ENCODE measurements around the gene SCYL2. TPM values are rescaled to one million over a fixed set of nuclear protein-coding genes. Genes with fewer than 3 reads are reported as not detected.
A peak's percentile ranks its signal among the peaks of the same experiment; 100 is the strongest.
"Not testable (repeated sequence)": the region's sequence is repeated elsewhere in the genome, so short reads cannot be mapped to it uniquely, and the experiment has no call there.

The SCYL2 gene
- total RNA-seq, 4 donors from 2014 or later, result 47.5 to 73.4 (median 52.6) TPM

GRCh38 chr12:100229036-100229635, 37.8 kb upstream of the SCYL2 start:
- no peak overlapping the region for H3K4me3 ChIP-seq
- no peak overlapping the region for H3K27ac ChIP-seq
- TF ChIP-seq CTCF (IDR thresholded peaks at IDR 0.05) (peak in 3 of 6 experiments; percentile 31 to 33 (median 32)), POLR2A (IDR thresholded peaks at IDR 0.05) (no peak)
- peaks cover 0 to 19% (median 0%) of the 10 kb centered on the region in 3 donors for H3K36me3 ChIP-seq
- DNase-seq, result no peak
- H3K9me3 ChIP-seq, result no peaks in the 10 kb centered on the region
- no peaks in the 10 kb centered on the region for H3K4me1 ChIP-seq
- no peaks in the 10 kb centered on the region for H3K27me3 ChIP-seq

GRCh38 chr12:100229876-100230275, 37.1 kb upstream of the SCYL2 start:
- H3K4me1 ChIP-seq, result no peaks in the 10 kb centered on the region
- no peak overlapping the region for H3K27ac ChIP-seq
- DNase-seq, result no peak
- no peak for TF ChIP-seq POLR2A (IDR thresholded peaks at IDR 0.05)
- no peak for TF ChIP-seq CTCF (IDR thresholded peaks at IDR 0.05)
- peaks cover 0 to 12% (median 0%) of the 10 kb centered on the region in 3 donors for H3K36me3 ChIP-seq
- H3K9me3 ChIP-seq, result no peaks in the 10 kb centered on the region
- H3K4me3 ChIP-seq, result no peak overlapping the region
- no peaks in the 10 kb centered on the region for H3K27me3 ChIP-seq

GRCh38 chr12:100231873-100232272, 35.1 kb upstream of the SCYL2 start:
- H3K27me3 ChIP-seq, H3K4me3 ChIP-seq, H3K27ac ChIP-seq, H3K9me3 ChIP-seq, H3K36me3 ChIP-seq, H3K4me1 ChIP-seq, DNase-seq: not testable (repeated sequence)

GRCh38 chr12:100234166-100234565, 32.8 kb upstream of the SCYL2 start:
- Histone ChIP-seq H3K4me3 (no peak overlapping the region), H3K36me3 (no peaks in the 10 kb centered on the region), H3K9me3 (no peaks in the 10 kb centered on the region), H3K27me3 (no peaks in the 10 kb centered on the region), H3K4me1 (no peaks in the 10 kb centered on the region), H3K27ac (peak overlapping the region in 3 of 4 donors; percentile 38 to 49 (median 42))
- TF ChIP-seq CTCF (IDR thresholded peaks at IDR 0.05) (no peak), POLR2A (IDR thresholded peaks at IDR 0.05) (no peak)
- DNase-seq, result no peak

GRCh38 chr12:100234591-100235304, 32.2 kb upstream of the SCYL2 start:
- peak overlapping the region in 3 of 4 donors; percentile 38 to 49 (median 42) for H3K27ac ChIP-seq
- H3K4me3 ChIP-seq, result no peak overlapping the region
- no peaks in the 10 kb centered on the region for H3K36me3 ChIP-seq
- H3K27me3 ChIP-seq, result no peaks in the 10 kb centered on the region
- TF ChIP-seq POLR2A (IDR thresholded peaks at IDR 0.05), result no peak
- TF ChIP-seq CTCF (IDR thresholded peaks at IDR 0.05), result peak; percentile 24 to 81 (median 75)
- H3K9me3 ChIP-seq, result no peaks in the 10 kb centered on the region
- DNase-seq, result no peak
- no peaks in the 10 kb centered on the region for H3K4me1 ChIP-seq

GRCh38 chr12:100238801-100239200, 28.2 kb upstream of the SCYL2 start:
- no peak overlapping the region for H3K4me3 ChIP-seq
- TF ChIP-seq CTCF (IDR thresholded peaks at IDR 0.05), result no peak
- TF ChIP-seq POLR2A (IDR thresholded peaks at IDR 0.05), result no peak
- no peaks in the 10 kb centered on the region for H3K27me3 ChIP-seq
- H3K9me3 ChIP-seq, result no peaks in the 10 kb centered on the region
- no peak overlapping the region for H3K27ac ChIP-seq
- DNase-seq, result no peak
- no peaks in the 10 kb centered on the region for H3K4me1 ChIP-seq
- H3K36me3 ChIP-seq, result no peaks in the 10 kb centered on the region
